ENCODE results near the gene PPP6R3. TPM values are rescaled to one million over a fixed set of nuclear protein-coding genes. Genes with fewer than 3 reads are reported as not detected.

Gene PPP6R3
- total and polyA plus RNA-seq, 2 donors (not counting 3 experiments of a cell fraction or from before 2014, with no cell fraction given): 31.7 to 98.8 TPM

DNA sequence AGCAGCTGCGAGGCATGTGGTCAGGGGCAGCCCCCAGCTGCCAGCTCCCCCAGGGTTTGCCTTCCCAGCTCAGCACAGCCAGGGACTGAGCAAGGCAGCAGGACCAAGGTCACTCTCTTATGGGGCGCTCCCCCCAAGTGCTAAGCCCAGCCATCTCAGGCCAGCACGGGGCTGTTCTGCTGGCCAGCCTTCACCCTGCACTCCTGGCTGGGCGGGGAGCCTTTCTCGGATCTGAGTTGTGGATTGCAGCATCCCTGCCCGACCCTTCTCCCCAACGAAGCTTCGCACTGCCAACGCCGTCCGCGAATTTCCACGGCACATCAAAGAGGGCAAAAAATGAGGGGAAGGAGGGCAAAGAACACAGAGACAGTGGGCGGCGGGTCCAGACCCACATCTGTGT, 181.3 kb downstream of the PPP6R3 start:
- Histone ChIP-seq H3K27me3 (ENCODE audit: control insufficient read depth in 2 of 2, insufficient read depth in 2 of 2, low read length in 2 of 2) (peaks cover 0 to 1% of the 10 kb centered on the region in 2 experiments), H3K4me2 (ENCODE audit: insufficient read depth, low read length) (no peak overlapping the region), H3K36me3 (ENCODE audit: control insufficient read depth in 2 of 2, extremely low read depth in 1 of 2, insufficient read depth in 2 of 2, low read length in 2 of 2) (no peaks in the 10 kb centered on the region), H3K4me1 (ENCODE audit: control insufficient read depth, extremely low read depth, insufficient read depth, low read length) (no peaks in the 10 kb centered on the region), H3K4me3 (replicated peaks in 1 of 3; ENCODE audit: insufficient read depth in 1 of 3, low read depth in 1 of 3, low read length in 3 of 3) (no peak overlapping the region), H3K27ac (ENCODE audit: insufficient read depth, low read depth, low read length) (no peak overlapping the region), H3K79me2 (ENCODE audit: control insufficient read depth, insufficient read depth, low read length) (no peaks in the 10 kb centered on the region), H3K9ac (replicated peaks; ENCODE audit: extremely low read depth, insufficient read depth, low read length) (no peak overlapping the region), H3K9me3 (replicated peaks; ENCODE audit: control insufficient read depth, insufficient read depth, low read length) (no peaks in the 10 kb centered on the region), H4K20me1 (replicated peaks; ENCODE audit: control insufficient read depth, extremely low read depth, insufficient read depth, low read length) (no peaks in the 10 kb centered on the region), H3K9me1 (replicated peaks; ENCODE audit: control insufficient read depth, extremely low read depth, insufficient read depth, low read length) (no peaks in the 10 kb centered on the region), H2AFZ (ENCODE audit: low read depth, low read length) (no peak overlapping the region)
- no TSS peak for BruUV-seq (replicated peaks)
- CTCF ChIA-PET: no interaction called here
- no peak for FAIRE-seq
- POLR2A ChIA-PET: no interaction called here
- no peak for TF ChIP-seq GATA2 (IDR thresholded peaks at IDR 0.05; ENCODE audit: insufficient read depth, insufficient read length, low read depth, low read length)
- TF ChIP-seq POLR2AphosphoS5 (IDR thresholded peaks at IDR 0.05; ENCODE audit: insufficient read depth, low read depth, low read length): no peak
- TF ChIP-seq MYC (IDR thresholded peaks at IDR 0.05; ENCODE audit: low read depth, low read length): no peak
- no peak for TF ChIP-seq JUN (IDR thresholded peaks at IDR 0.05; ENCODE audit: borderline replicate concordance, insufficient read depth, insufficient read length, low read depth)
- DNase-seq (ENCODE audit: low read depth, low spot score): no peak
- dilution Hi-C loops (cut with MboI; ENCODE audit: extremely low pct_ligation_motif_present, low sequenced_read_pairs) (no loop called here), intact Hi-C loops (cut with micrococcal nuclease) (no loop called here)

DNA sequence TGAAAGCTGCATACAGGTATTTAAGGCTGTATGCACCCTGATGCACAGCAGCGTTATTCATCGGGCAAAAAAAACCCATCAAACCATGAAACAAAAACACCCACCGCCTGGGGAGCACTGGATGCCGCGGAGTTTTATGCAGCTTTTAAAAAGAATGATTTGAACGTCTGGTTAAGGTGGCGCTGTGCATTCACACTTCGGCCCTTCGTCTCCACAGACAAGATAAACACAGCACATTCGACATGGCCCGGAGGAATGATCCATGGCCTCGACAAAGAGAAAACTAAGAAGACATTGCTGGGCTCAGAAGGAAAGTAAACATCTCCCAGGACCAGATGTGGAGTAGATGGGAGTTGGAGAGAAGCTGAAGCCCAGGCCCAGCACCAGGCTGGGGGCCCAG, 183.0 kb downstream of the PPP6R3 start:
- Histone ChIP-seq H3K9ac (replicated peaks; ENCODE audit: extremely low read depth, insufficient read depth, low read length) (no peak overlapping the region), H3K4me2 (ENCODE audit: insufficient read depth, low read length) (no peak overlapping the region), H3K9me1 (replicated peaks; ENCODE audit: control insufficient read depth, extremely low read depth, insufficient read depth, low read length) (no peaks in the 10 kb centered on the region), H3K36me3 (ENCODE audit: control insufficient read depth in 2 of 2, extremely low read depth in 1 of 2, insufficient read depth in 2 of 2, low read length in 2 of 2) (no peaks in the 10 kb centered on the region), H4K20me1 (replicated peaks; ENCODE audit: control insufficient read depth, extremely low read depth, insufficient read depth, low read length) (no peaks in the 10 kb centered on the region), H3K4me1 (ENCODE audit: control insufficient read depth, extremely low read depth, insufficient read depth, low read length) (no peaks in the 10 kb centered on the region), H3K27ac (ENCODE audit: insufficient read depth, low read depth, low read length) (no peak overlapping the region), H3K9me3 (replicated peaks; ENCODE audit: control insufficient read depth, insufficient read depth, low read length) (no peaks in the 10 kb centered on the region), H3K27me3 (ENCODE audit: control insufficient read depth in 2 of 2, insufficient read depth in 2 of 2, low read length in 2 of 2) (peaks cover 4 to 8% of the 10 kb centered on the region in 2 experiments), H3K4me3 (replicated peaks in 1 of 3; ENCODE audit: insufficient read depth in 1 of 3, low read depth in 1 of 3, low read length in 3 of 3) (no peak overlapping the region), H3K79me2 (ENCODE audit: control insufficient read depth, insufficient read depth, low read length) (no peaks in the 10 kb centered on the region), H2AFZ (ENCODE audit: low read depth, low read length) (no peak overlapping the region)
- ChIA-PET CTCF (interaction anchor here (0.9 to 2.1 kb wide), 6 partner anchors 11 to 155 kb away, joined by 3 to 6 read pairs (median 3); no protein-coding TSS in a partner anchor), POLR2A (interaction anchor here (0.7 kb wide), 3 partner anchors 101 to 1419 kb away, joined by 3 to 4 read pairs (median 3); no protein-coding TSS in a partner anchor)
- dilution Hi-C loops (cut with MboI; ENCODE audit: extremely low pct_ligation_motif_present, low sequenced_read_pairs): no loop called here
- TF ChIP-seq, protein P1, sequence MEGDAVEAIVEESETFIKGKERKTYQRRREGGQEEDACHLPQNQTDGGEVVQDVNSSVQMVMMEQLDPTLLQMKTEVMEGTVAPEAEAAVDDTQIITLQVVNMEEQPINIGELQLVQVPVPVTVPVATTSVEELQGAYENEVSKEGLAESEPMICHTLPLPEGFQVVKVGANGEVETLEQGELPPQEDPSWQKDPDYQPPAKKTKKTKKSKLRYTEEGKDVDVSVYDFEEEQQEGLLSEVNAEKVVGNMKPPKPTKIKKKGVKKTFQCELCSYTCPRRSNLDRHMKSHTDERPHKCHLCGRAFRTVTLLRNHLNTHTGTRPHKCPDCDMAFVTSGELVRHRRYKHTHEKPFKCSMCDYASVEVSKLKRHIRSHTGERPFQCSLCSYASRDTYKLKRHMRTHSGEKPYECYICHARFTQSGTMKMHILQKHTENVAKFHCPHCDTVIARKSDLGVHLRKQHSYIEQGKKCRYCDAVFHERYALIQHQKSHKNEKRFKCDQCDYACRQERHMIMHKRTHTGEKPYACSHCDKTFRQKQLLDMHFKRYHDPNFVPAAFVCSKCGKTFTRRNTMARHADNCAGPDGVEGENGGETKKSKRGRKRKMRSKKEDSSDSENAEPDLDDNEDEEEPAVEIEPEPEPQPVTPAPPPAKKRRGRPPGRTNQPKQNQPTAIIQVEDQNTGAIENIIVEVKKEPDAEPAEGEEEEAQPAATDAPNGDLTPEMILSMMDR (IDR thresholded peaks at IDR 0.05; ENCODE audit: extremely low read depth in 1 of 2, insufficient read depth in 1 of 2, low read depth in 1 of 2, low read length in 2 of 2): no peak
- no peak for TF ChIP-seq POLR2A (IDR thresholded peaks at IDR 0.05; ENCODE audit: low read depth, low read length)
- no TSS peak for BruUV-seq (replicated peaks)
- intact Hi-C loops (cut with micrococcal nuclease): no loop called here
- DNase-seq (ENCODE audit: low read depth, low spot score) (no peak), FAIRE-seq (no peak)

Data from endothelial cell of umbilical vein (primary cell).